Eye (tissue), 1 donor: Measurements from ENCODE around the gene GCNT4.

Source experiments
- DNase-seq: peaks from one replicate; pipeline ENCODE4 v3.0.0-alpha.2; 2015

The GCNT4 gene

DNA sequence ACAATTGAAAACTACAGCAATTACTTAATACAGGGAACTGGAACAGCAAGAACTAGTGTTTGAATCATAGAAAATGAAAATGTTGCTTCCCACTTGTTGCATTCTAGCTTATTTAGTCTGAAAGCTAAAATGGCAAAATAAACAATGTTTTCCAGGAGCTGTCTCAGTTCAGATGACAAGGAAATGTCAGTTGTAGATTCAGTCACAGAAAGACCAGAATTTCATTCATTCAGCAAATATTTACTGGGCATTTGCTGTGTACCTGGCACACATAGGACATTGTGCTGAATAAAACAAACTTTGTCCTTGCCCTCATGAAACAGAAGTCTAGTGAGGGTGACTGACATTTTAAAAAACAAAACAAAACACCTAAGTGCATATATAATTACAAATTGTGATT, 41.5 kb downstream of the GCNT4 start:
- DNase-seq = no peak

DNA sequence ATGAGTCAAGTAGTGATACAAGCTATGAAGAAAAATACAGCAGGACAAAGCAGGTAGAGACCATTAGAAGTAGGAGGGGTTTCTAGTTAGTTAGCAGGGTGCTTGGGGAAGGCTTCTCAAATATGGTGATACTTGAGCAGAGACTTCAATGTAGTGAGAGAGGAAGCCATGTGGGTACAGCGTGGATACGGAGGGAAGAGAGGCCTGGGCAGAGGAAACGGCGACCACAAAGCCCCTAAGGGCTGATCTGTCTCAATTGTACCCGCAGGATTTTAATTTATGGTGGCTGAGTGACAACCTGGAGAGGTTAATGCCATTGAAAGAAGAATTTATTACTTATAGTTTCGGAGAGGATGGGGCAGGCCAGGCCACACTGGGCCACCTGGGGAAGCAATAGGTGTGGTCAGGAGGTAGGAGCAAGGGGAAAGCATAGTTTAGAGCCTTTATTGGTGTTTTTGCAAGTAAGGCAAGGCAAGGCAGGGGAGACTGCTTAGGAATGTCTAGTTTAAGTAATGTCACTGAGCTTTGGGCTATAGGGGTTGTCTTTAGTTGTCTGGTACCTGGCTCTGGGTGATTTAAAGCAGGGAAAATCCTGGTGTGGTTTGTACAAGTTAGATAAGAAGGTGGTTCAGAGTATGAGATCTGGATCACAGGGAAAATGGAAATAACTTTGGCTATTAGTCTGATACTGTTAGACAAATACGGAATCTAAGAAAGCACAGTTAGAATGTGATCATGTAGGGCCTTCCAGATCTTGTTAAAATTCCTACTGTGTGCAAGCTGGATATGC, 42.6 kb downstream of the GCNT4 start:
- no peak for DNase-seq

DNA sequence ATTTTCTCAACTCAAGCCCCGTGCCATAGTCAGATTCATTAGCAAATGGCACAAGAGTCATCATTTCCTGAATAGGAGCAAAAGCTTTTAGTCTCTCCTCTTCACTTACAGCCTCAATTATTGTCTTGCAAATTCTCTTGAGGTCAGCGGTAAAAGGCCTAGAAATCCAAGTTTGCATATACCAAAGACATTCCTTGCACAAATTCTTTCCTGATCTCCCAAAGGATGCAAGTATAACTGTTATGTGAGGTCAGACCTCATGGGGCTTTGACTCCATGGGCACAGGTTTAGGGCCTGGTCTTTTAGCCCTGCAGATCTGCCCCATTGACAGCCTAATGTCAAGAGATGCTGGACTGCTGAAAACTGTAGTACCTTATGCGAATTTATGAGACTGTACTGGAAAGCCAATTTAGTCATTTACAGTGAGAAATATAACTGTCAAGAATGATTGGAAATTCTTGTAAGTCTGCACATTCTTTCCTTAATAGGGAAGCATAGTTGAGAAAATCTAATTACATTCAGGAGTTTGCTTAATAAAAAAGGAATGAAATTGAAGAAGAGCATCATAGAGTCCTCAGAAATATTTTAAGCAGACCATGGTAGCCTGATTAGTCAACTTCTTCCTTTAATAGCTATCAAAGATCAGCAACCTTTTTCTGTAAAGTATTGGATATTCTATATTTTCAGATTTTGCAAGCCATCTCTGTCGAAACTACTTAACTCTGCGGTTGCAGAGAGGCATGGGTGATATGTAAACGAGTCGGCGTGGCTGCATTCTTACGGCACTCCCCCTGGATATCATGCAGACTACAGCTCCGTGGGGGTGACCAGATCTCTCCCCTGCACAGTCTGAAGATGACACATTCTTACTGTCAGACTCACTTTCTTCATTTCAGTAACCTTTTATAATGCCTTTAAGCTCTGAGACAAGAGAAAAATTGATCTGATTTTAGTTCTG, 45.2 kb downstream of the GCNT4 start:
- peak; percentile 2 for DNase-seq

DNA sequence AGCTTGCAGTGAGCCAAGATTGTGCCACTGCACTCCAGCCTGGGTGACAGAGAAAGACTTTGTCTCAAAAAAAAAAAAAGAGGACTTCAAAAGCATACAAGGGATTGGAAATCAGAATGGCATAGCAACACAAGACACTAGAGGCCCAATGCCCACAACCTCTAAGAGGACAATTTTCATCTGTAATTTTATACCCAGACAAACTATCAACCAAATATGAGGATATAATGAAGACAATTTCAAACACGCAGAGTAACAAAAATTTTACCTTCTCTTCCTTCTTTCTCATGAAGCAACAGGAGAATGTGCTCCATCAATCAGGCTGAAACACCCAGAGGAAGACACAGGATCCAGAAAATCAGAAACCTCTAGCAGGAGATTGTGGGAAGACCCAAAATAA, 46.8 kb downstream of the GCNT4 start:
- DNase-seq = no peak
